Measurements from ENCODE around the gene CXCL1. TPM values are rescaled to one million over a fixed set of nuclear protein-coding genes. Genes with fewer than 3 reads are reported as not detected.

CXCL1 gene
- total and polyA plus RNA-seq, 2 donors (not counting 1 experiment from before 2014, with no cell fraction given), result 0.24 TPM; not detected in 1

- ChIA-PET POLR2A (no interaction called here), CTCF (no interaction called here)
- Histone ChIP-seq H3K4me3 (ENCODE audit: control extremely low read depth in 1 of 5, extremely low read depth in 1 of 5, insufficient read depth in 1 of 5, low read depth in 2 of 5, low read length in 4 of 5) (no peak overlapping the region), H3K9ac (ENCODE audit: low read length) (no peak overlapping the region), H4K20me1 (ENCODE audit: control insufficient read depth, insufficient read depth, low read length, poor library complexity, severe bottlenecking) (no peaks in the 10 kb centered on the region), H2AFZ (ENCODE audit: insufficient read depth, low read depth, low read length, poor library complexity, severe bottlenecking) (no peak overlapping the region), H3K27ac (ENCODE audit: low read length in 2 of 2) (no peak overlapping the region), H3K9me3 (ENCODE audit: control extremely low read depth in 1 of 3, control insufficient read depth in 2 of 3, insufficient read depth in 1 of 3, low read length in 2 of 3) (peaks cover 0 to 4% (median 0%) of the 10 kb centered on the region in 3 donors), H3K4me2 (replicated peaks; ENCODE audit: low read depth, low read length, poor library complexity, severe bottlenecking) (no peak overlapping the region), H3K79me2 (ENCODE audit: control insufficient read depth, insufficient read depth, low read length) (no peaks in the 10 kb centered on the region), H3K4me1 (ENCODE audit: control insufficient read depth in 2 of 2, insufficient read depth in 2 of 2, low read length in 2 of 2) (no peaks in the 10 kb centered on the region), H3K27me3 (replicated peaks in 1 of 4; ENCODE audit: control extremely low read depth in 1 of 4, control insufficient read depth in 3 of 4, insufficient read depth in 4 of 4, low read length in 3 of 4) (no peaks in the 10 kb centered on the region), H3K36me3 (replicated peaks in 1 of 2; ENCODE audit: control extremely low read depth in 1 of 2, control insufficient read depth in 1 of 2, extremely low read depth in 1 of 2, insufficient read depth in 2 of 2, low read length in 1 of 2) (no peaks in the 10 kb centered on the region)
- H3K4me1 Mint-ChIP-seq, result no peaks in the 10 kb centered on the region
- intact Hi-C loops (cut with micrococcal nuclease), result no loop called here
- H3K9me3 Mint-ChIP-seq (ENCODE audit: insufficient read depth), result no peaks in the 10 kb centered on the region
- no peak for TF ChIP-seq EZH2 (IDR thresholded peaks at IDR 0.05; ENCODE audit: borderline replicate concordance, insufficient read depth, low read depth, low read length, poor library complexity, severe bottlenecking)
- no peak for TF ChIP-seq CTCF (IDR thresholded peaks at IDR 0.05)
- no peak overlapping the region for H3K4me3 Mint-ChIP-seq
- H3K27ac Mint-ChIP-seq, result no peak overlapping the region
- ATAC-seq (ENCODE audit: low read depth), result no peak
- H3K27me3 Mint-ChIP-seq, result no peaks in the 10 kb centered on the region
- WGBS (ENCODE audit: insufficient coverage), result 81% methylated on average over 4 of the region's 5 CpGs
- DNase-seq, result no peak
Measured at GRCh38 chr4:73901031-73901430, 31.8 kb downstream of the CXCL1 start.

GRCh38 chr4:73902038-73902637 is 32.9 kb downstream of the CXCL1 start:
- no peak overlapping the region for H3K27ac Mint-ChIP-seq
- Histone ChIP-seq H3K27me3 (replicated peaks in 1 of 4; ENCODE audit: control extremely low read depth in 1 of 4, control insufficient read depth in 3 of 4, insufficient read depth in 4 of 4, low read length in 3 of 4) (no peaks in the 10 kb centered on the region), H3K4me2 (replicated peaks; ENCODE audit: low read depth, low read length, poor library complexity, severe bottlenecking) (no peak overlapping the region), H3K4me3 (ENCODE audit: control extremely low read depth in 1 of 5, extremely low read depth in 1 of 5, insufficient read depth in 1 of 5, low read depth in 2 of 5, low read length in 4 of 5) (no peak overlapping the region), H3K9ac (ENCODE audit: low read length) (no peak overlapping the region), H2AFZ (ENCODE audit: insufficient read depth, low read depth, low read length, poor library complexity, severe bottlenecking) (no peak overlapping the region), H3K79me2 (ENCODE audit: control insufficient read depth, insufficient read depth, low read length) (no peaks in the 10 kb centered on the region), H3K27ac (ENCODE audit: low read length in 2 of 2) (no peak overlapping the region), H3K4me1 (ENCODE audit: control insufficient read depth in 2 of 2, insufficient read depth in 2 of 2, low read length in 2 of 2) (no peaks in the 10 kb centered on the region), H3K9me3 (ENCODE audit: control extremely low read depth in 1 of 3, control insufficient read depth in 2 of 3, insufficient read depth in 1 of 3, low read length in 2 of 3) (peaks cover 0 to 4% (median 0%) of the 10 kb centered on the region in 3 donors), H4K20me1 (ENCODE audit: control insufficient read depth, insufficient read depth, low read length, poor library complexity, severe bottlenecking) (no peaks in the 10 kb centered on the region), H3K36me3 (replicated peaks in 1 of 2; ENCODE audit: control extremely low read depth in 1 of 2, control insufficient read depth in 1 of 2, extremely low read depth in 1 of 2, insufficient read depth in 2 of 2, low read length in 1 of 2) (no peaks in the 10 kb centered on the region)
- DNase-seq, result no peak
- peaks cover 4% of the 10 kb centered on the region for H3K27me3 Mint-ChIP-seq
- no peaks in the 10 kb centered on the region for H3K4me1 Mint-ChIP-seq
- H3K4me3 Mint-ChIP-seq, result no peak overlapping the region
- no peak for ATAC-seq (ENCODE audit: low read depth)
- TF ChIP-seq EZH2 (IDR thresholded peaks at IDR 0.05; ENCODE audit: borderline replicate concordance, insufficient read depth, low read depth, low read length, poor library complexity, severe bottlenecking) (no peak), CTCF (IDR thresholded peaks at IDR 0.05) (no peak)
- WGBS (ENCODE audit: insufficient coverage), result 100% methylated on average over 1 of the region's 1 CpG
- intact Hi-C loops (cut with micrococcal nuclease), result no loop called here
- CTCF ChIA-PET, result no interaction called here
- no peaks in the 10 kb centered on the region for H3K9me3 Mint-ChIP-seq (ENCODE audit: insufficient read depth)
- POLR2A ChIA-PET, result no interaction called here
